GM12878 (cell line): Measurements from ENCODE around the gene NEK8. TPM values are rescaled to one million over a fixed set of nuclear protein-coding genes. Genes with fewer than 3 reads are reported as not detected.

Experiments used
- ATAC-seq: fragments of 200-7000 bp; cut with Tn5 transposase; 3 replicates; pipeline ENCODE4 v1.9.1; 2020; ENCODE audit warnings: mild to moderate bottlenecking, moderate library complexity
- BruUV-seq: library from RNA; stranded (reverse); fragments of 400-500 nt; replicated peaks from 2 replicates; lab custom pipeline; 2021; lab: Mats Ljungman, UMichigan
- CTCF ChIA-PET: fragments of 300-600 bp; sonication (Branson Sonifier 250); formaldehyde crosslinking; extraction: SDS; loops from one replicate; lab custom pipeline; 2021; ENCODE audit warnings: inconsistent platforms; lab: Yijun Ruan, JAX
- POLR2A ChIA-PET: fragments of 350-600 bp; formaldehyde crosslinking; extraction: SDS; loops from one replicate; lab custom pipeline; 2021; ENCODE audit warnings: inconsistent platforms; lab: Charles Lee
- RAD21 ChIA-PET: fragments of 300-600 bp; sonication (Branson Sonifier 250); formaldehyde crosslinking; loops from one replicate; lab custom pipeline; 2023; ENCODE audit warnings: antibody characterized with exemption; ENCODE audit not compliant: unreplicated experiment; lab: Charles Lee
- SMC1A ChIA-PET: fragments of 300-600 bp; sonication (Branson Sonifier 250); formaldehyde crosslinking; loops from one replicate; lab custom pipeline; 2023; ENCODE audit not compliant: unreplicated experiment, uncharacterized antibody; lab: Charles Lee
- DNase-seq: peaks from one replicate; pipeline ENCODE4 v3.0.0-alpha.2; 2011; ENCODE audit warnings: low read depth, low spot score
- FAIRE-seq: peaks from 3 replicates; lab custom pipeline; 2011; peaks lifted over from hg19 to GRCh38; lab: Jason Lieb, UNC
- H2AFZ ChIP-seq: 2 replicates; pipeline ENCODE4 v1.6.0; 2011; ENCODE audit warnings: low read depth, low read length, control low read depth; ENCODE audit not compliant: control insufficient read depth
- H3K27ac ChIP-seq: 2 replicates; pipeline ENCODE4 v1.5.1; 2011; ENCODE audit warnings: control low read depth; ENCODE audit not compliant: control insufficient read depth, insufficient read depth
- H3K27me3 ChIP-seq, 2 experiments: replicated peaks in 1 of 2; 2 replicates each; pipeline versions ENCODE4 v1.6.0 to v1.6.1; 2011; ENCODE audit warnings: low read length in 1 of 2; ENCODE audit not compliant: control insufficient read depth in 2 of 2, insufficient read depth in 2 of 2
- H3K36me3 ChIP-seq, 2 experiments: 2 replicates each; pipeline ENCODE4 v1.5.1; 2011; ENCODE audit warnings: low read length in 1 of 2; ENCODE audit not compliant: control insufficient read depth in 2 of 2, insufficient read depth in 2 of 2
- H3K4me1 ChIP-seq: 2 replicates; pipeline ENCODE4 v1.6.1; 2011; ENCODE audit warnings: mild to moderate bottlenecking, low read length, moderate library complexity, mixed read lengths; ENCODE audit not compliant: control insufficient read depth, insufficient read depth
- H3K4me2 ChIP-seq: 2 replicates; pipeline ENCODE4 v1.6.0; 2011; ENCODE audit warnings: control low read depth; ENCODE audit not compliant: control insufficient read depth, insufficient read depth
- H3K4me3 ChIP-seq: fragments of 200-600 bp; sonication (generic); 2 replicates; pipeline ENCODE4 v1.5.1; 2016
- H3K79me2 ChIP-seq: 2 replicates; pipeline ENCODE4 v1.6.0; 2011; ENCODE audit warnings: low read length; ENCODE audit not compliant: control insufficient read depth, insufficient read depth
- H3K9ac ChIP-seq: 2 replicates; pipeline ENCODE4 v1.8.0; 2011; ENCODE audit warnings: low read length, control low read depth, mixed read lengths; ENCODE audit not compliant: control insufficient read depth, insufficient read depth
- H3K9me3 ChIP-seq: replicated peaks from 3 replicates; pipeline ENCODE4 v1.5.1; 2011; ENCODE audit warnings: mild to moderate bottlenecking, low read length; ENCODE audit not compliant: control insufficient read depth, insufficient read depth
- H4K20me1 ChIP-seq: 2 replicates; pipeline ENCODE4 v1.6.0; 2011; ENCODE audit not compliant: control insufficient read depth, insufficient read depth
- BMI1 ChIP-seq: fragments of 450-650 bp; IDR thresholded peaks from 2 replicates; pipeline ENCODE4 v1.6.1; 2016; ENCODE audit warnings: mild to moderate bottlenecking, moderate library complexity, borderline replicate concordance
- NFIC ChIP-seq: IDR thresholded peaks from 2 replicates; pipeline ENCODE4 v1.6.1; 2012; ENCODE audit warnings: low read depth, mild to moderate bottlenecking, inconsistent platforms, low read length, moderate library complexity
- POU2F2 ChIP-seq: IDR thresholded peaks from 3 replicates; pipeline ENCODE4 v1.6.1; 2011; ENCODE audit warnings: low read depth, mild to moderate bottlenecking, low read length, borderline replicate concordance
- REST ChIP-seq: IDR thresholded peaks from 2 replicates; pipeline ENCODE4 v1.6.1; 2012; ENCODE audit warnings: mild to moderate bottlenecking, low read depth, low read length
- RUNX3 ChIP-seq: IDR thresholded peaks from 2 replicates; pipeline ENCODE4 v1.6.1; 2012; ENCODE audit warnings: low read length, inconsistent platforms
- SIN3A ChIP-seq: IDR thresholded peaks from 2 replicates; pipeline ENCODE4 v1.6.1; 2012; ENCODE audit warnings: low read depth, low read length, improper control_type of control experiment
- SREBF2 ChIP-seq: IDR thresholded peaks from 2 replicates; pipeline ENCODE4 v1.6.1; 2012; ENCODE audit warnings: mild to moderate bottlenecking, low read length
- WGBS: methylation state at CpG from one replicate; pipeline ENCODE4 v1.1.6; 2016; ENCODE audit warnings: low lambda C conversion rate; ENCODE audit not compliant: insufficient replicate concordance, insufficient coverage; ENCODE audit errors: missing lambda C conversion rate; 5-methylcytosine and 5-hydroxymethylcytosine counted together
- in situ Hi-C: fragments of 300-500 bp; cut with MboI; formaldehyde crosslinking; loops from 9 replicates; pipeline ENCODE4 v1.14.3; 2018; ENCODE audit warnings: mixed read lengths
- intact Hi-C: fragments of 100-400 bp; cut with micrococcal nuclease; formaldehyde crosslinking; loops from one replicate; pipeline ENCODE4 v1.14.2; 2022; ENCODE audit not compliant: unreplicated experiment
- polyA plus RNA-seq, 11 experiments: library from polyadenylated mRNA; depleted of rRNA in 4 of 11; unstranded in 6 of 11; stranded (reverse) in 5 of 11; fragments of >200 nt; fragmentation: Nextera tagmentation in 4 of 11; fragmentation: Illumina TruSeq in 1 of 11; extraction: Ambion mirVana in 4 of 11; extraction: Trizol in 1 of 11; gene quantifications; 1 replicate in 1 of 11; 2 replicates in 10 of 11; pipeline versions ENCODE4 v1.2.1 to v1.2.3, GENCODE V29; 2011 to 2016; ENCODE audit warnings: inconsistent platforms in 2 of 11, missing spikeins in 2 of 11, low read depth in 1 of 11
- total RNA-seq, 4 experiments: library from RNA; depleted of rRNA in 3 of 4; stranded (reverse); fragments of >200 nt in 3 of 4; fragmentation: Illumina TruSeq in 1 of 4; extraction: Trizol in 1 of 4; gene quantifications; 2 replicates each; pipeline versions ENCODE4 v1.2.1 to v1.2.3, GENCODE V29; 2013 to 2021

The NEK8 gene
- total and polyA plus RNA-seq, 10 of the 15 experiments (the other 5 are each of a cell fraction or from before 2014, with no cell fraction given) = 2.3 to 14.3 (median 9.4) TPM

GRCh38 chr17:28686296-28686695 lies 42.3 kb upstream of the NEK8 start:
- in situ Hi-C loops = no loop called here
- Histone ChIP-seq H3K9ac (no peak overlapping the region), H3K9me3 (no peaks in the 10 kb centered on the region), H3K27me3 (no peaks in the 10 kb centered on the region), H2AFZ (no peak overlapping the region), H4K20me1 (no peaks in the 10 kb centered on the region; the same call in 1 of the 2 replicates), H3K79me2 (no peaks in the 10 kb centered on the region), H3K4me2 (no peak overlapping the region), H3K4me3 (no peak overlapping the region), H3K27ac (no peak overlapping the region), H3K36me3 (peaks cover 38 to 62% of the 10 kb centered on the region in 2 experiments), H3K4me1 (no peaks in the 10 kb centered on the region)
- SMC1A ChIA-PET = no interaction called here
- CTCF ChIA-PET = no interaction called here
- 86% methylated on average over 4 of the region's 4 CpGs for WGBS
- TF ChIP-seq POU2F2 = no peak
- TF ChIP-seq BMI1 = no peak
- no peak for TF ChIP-seq RUNX3
- no peak for TF ChIP-seq SREBF2
- TF ChIP-seq SIN3A = no peak
- no peak for TF ChIP-seq NFIC
- TF ChIP-seq REST = no peak
- no peak for DNase-seq
- no TSS peak for BruUV-seq
- intact Hi-C loops = no loop called here
- FAIRE-seq = no peak
- RAD21 ChIA-PET = no interaction called here
- POLR2A ChIA-PET = interaction anchor here (1.1 kb wide), 1 partner anchor 25 kb away, joined by 3 read pairs; the partner anchor contains the start of genes SDF2 and SUPT6H
- ATAC-seq = no peak
